ENCODE results near the gene NDUFB2. TPM values are rescaled to one million over a fixed set of nuclear protein-coding genes. Genes with fewer than 3 reads are reported as not detected.

NDUFB2 gene
- total RNA-seq, 1 donor from 2014 or later = 99.5 TPM

GRCh38 chr7:140714331-140715040, 18.0 kb downstream of the NDUFB2 start:
- no peak overlapping the region for H3K4me3 ChIP-seq (ENCODE audit: low read depth, low read length)
- FAIRE-seq (no peak), DNase-seq (ENCODE audit: low read depth) (no peak)
- H3K27me3 ChIP-seq (ENCODE audit: control insufficient read depth, insufficient read depth, low read length) = no peaks in the 10 kb centered on the region
- H3K36me3 ChIP-seq (ENCODE audit: control insufficient read depth, insufficient read depth, low read length) = no peaks in the 10 kb centered on the region
- TF ChIP-seq, protein P1, sequence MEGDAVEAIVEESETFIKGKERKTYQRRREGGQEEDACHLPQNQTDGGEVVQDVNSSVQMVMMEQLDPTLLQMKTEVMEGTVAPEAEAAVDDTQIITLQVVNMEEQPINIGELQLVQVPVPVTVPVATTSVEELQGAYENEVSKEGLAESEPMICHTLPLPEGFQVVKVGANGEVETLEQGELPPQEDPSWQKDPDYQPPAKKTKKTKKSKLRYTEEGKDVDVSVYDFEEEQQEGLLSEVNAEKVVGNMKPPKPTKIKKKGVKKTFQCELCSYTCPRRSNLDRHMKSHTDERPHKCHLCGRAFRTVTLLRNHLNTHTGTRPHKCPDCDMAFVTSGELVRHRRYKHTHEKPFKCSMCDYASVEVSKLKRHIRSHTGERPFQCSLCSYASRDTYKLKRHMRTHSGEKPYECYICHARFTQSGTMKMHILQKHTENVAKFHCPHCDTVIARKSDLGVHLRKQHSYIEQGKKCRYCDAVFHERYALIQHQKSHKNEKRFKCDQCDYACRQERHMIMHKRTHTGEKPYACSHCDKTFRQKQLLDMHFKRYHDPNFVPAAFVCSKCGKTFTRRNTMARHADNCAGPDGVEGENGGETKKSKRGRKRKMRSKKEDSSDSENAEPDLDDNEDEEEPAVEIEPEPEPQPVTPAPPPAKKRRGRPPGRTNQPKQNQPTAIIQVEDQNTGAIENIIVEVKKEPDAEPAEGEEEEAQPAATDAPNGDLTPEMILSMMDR (IDR thresholded peaks at IDR 0.05; ENCODE audit: insufficient read depth, low read length, severe bottlenecking) = no peak

DNA sequence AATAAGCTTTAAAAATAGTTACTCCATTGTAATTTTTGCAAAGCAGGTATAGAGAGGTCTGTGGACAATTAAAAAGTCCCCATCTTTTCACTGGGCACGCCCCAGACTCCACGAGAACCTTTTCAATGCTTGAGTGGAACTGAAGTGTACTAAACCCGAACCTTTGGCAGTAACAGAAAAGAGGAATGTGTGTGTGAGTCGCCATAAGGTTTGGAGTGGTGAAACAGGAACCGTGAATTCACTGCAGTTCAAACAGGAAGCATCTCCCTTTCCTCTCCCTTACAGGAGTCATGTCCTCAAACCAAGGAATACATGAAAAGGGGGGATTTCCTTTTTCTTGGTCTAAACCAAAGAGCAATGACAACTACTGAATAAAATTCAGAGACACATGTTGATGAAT, 23.2 kb downstream of the NDUFB2 start:
- Histone ChIP-seq H3K27me3 (ENCODE audit: control insufficient read depth, insufficient read depth, low read length) (no peaks in the 10 kb centered on the region), H3K4me3 (ENCODE audit: low read depth, low read length) (no peak overlapping the region), H3K36me3 (ENCODE audit: control insufficient read depth, insufficient read depth, low read length) (no peaks in the 10 kb centered on the region)
- DNase-seq (ENCODE audit: low read depth) (peak; percentile 5), FAIRE-seq (no peak)
- TF ChIP-seq, protein P1 (IDR thresholded peaks at IDR 0.05; ENCODE audit: insufficient read depth, low read length, severe bottlenecking) = no peak

DNA sequence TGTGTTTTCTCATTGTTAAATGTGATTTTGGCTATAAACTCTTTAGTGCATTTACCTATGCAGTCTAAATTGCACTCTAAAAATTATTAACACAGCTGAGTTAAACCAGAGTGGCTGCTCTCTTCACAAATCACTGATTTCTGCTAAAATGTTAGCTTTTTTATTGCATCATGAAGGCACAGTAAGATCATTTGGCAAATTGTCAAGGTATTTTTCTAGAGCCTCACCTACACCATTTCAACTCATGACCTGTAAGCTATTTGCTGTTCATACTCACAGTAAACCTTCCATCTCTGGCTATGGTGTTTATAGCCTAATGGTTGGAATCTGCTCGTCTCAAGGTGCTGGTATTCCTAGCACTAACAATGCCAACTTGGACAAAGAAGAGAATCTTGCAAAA, 25.7 kb downstream of the NDUFB2 start:
- no peak overlapping the region for H3K4me3 ChIP-seq (ENCODE audit: low read depth, low read length)
- no peak for FAIRE-seq
- H3K36me3 ChIP-seq (ENCODE audit: control insufficient read depth, insufficient read depth, low read length) = peaks cover 2% of the 10 kb centered on the region
- no peaks in the 10 kb centered on the region for H3K27me3 ChIP-seq (ENCODE audit: control insufficient read depth, insufficient read depth, low read length)
- DNase-seq (ENCODE audit: low read depth) = no peak
- TF ChIP-seq, protein P1 (IDR thresholded peaks at IDR 0.05; ENCODE audit: insufficient read depth, low read length, severe bottlenecking) = no peak

GRCh38 chr7:140723006-140723405, 26.5 kb downstream of the NDUFB2 start:
- no peak for FAIRE-seq
- Histone ChIP-seq H3K36me3 (ENCODE audit: control insufficient read depth, insufficient read depth, low read length) (peaks cover 2% of the 10 kb centered on the region), H3K27me3 (ENCODE audit: control insufficient read depth, insufficient read depth, low read length) (no peaks in the 10 kb centered on the region), H3K4me3 (ENCODE audit: low read depth, low read length) (no peak overlapping the region)
- TF ChIP-seq, protein P1 (IDR thresholded peaks at IDR 0.05; ENCODE audit: insufficient read depth, low read length, severe bottlenecking) = no peak
- no peak for DNase-seq (ENCODE audit: low read depth)

- Histone ChIP-seq H3K27me3 (ENCODE audit: control insufficient read depth, insufficient read depth, low read length) (no peaks in the 10 kb centered on the region), H3K36me3 (ENCODE audit: control insufficient read depth, insufficient read depth, low read length) (peaks cover 2% of the 10 kb centered on the region), H3K4me3 (ENCODE audit: low read depth, low read length) (no peak overlapping the region)
- DNase-seq (ENCODE audit: low read depth) = no peak
- TF ChIP-seq, protein P1 (IDR thresholded peaks at IDR 0.05; ENCODE audit: insufficient read depth, low read length, severe bottlenecking) = no peak
- no peak for FAIRE-seq
Measured at GRCh38 chr7:140723574-140723973, 27.1 kb downstream of the NDUFB2 start.

- Histone ChIP-seq H3K4me3 (ENCODE audit: low read depth, low read length) (no peak overlapping the region), H3K27me3 (ENCODE audit: control insufficient read depth, insufficient read depth, low read length) (no peaks in the 10 kb centered on the region), H3K36me3 (ENCODE audit: control insufficient read depth, insufficient read depth, low read length) (peaks cover 2% of the 10 kb centered on the region)
- DNase-seq (ENCODE audit: low read depth) (no peak), FAIRE-seq (no peak)
- TF ChIP-seq, protein P1 (IDR thresholded peaks at IDR 0.05; ENCODE audit: insufficient read depth, low read length, severe bottlenecking) = no peak
Measured at GRCh38 chr7:140724706-140725105, 28.2 kb downstream of the NDUFB2 start.

All from bronchial epithelial cell (primary cell).